Loucy (cell line): ENCODE measurements around the gene SYT7.
"Not testable (repeated sequence)": the region's sequence is repeated elsewhere in the genome, so short reads cannot be mapped to it uniquely, and the experiment has no call there.

Source experiments
- H2AFZ ChIP-seq: fragments of 200-600 bp; sonication (generic); 2 replicates; pipeline ENCODE4 v1.6.0; 2016; ENCODE audit warnings: antibody characterized with exemption, mild to moderate bottlenecking, low read length, moderate library complexity
- H3F3A ChIP-seq: fragments of 200-600 bp; 2 replicates; pipeline ENCODE4 v1.6.0; 2016; ENCODE audit warnings: antibody characterized with exemption, low read depth, mild to moderate bottlenecking
- H3K27me3 ChIP-seq: fragments of 200-600 bp; sonication (generic); 2 replicates; pipeline ENCODE4 v1.6.1; 2014; ENCODE audit warnings: low read length, mild to moderate bottlenecking; ENCODE audit not compliant: insufficient read depth, poor library complexity, severe bottlenecking
- H3K36me3 ChIP-seq: fragments of 200-600 bp; sonication (generic); 2 replicates; pipeline ENCODE4 v1.6.1; 2016; ENCODE audit warnings: low read length; ENCODE audit not compliant: insufficient read depth
- H3K4me1 ChIP-seq: fragments of 200-600 bp; sonication (generic); 2 replicates; pipeline ENCODE4 v1.5.1; 2014; ENCODE audit warnings: low read length, mild to moderate bottlenecking; ENCODE audit not compliant: insufficient read depth, poor library complexity, severe bottlenecking
- H3K4me2 ChIP-seq: fragments of 200-600 bp; sonication (generic); 2 replicates; pipeline ENCODE4 v1.6.0; 2014; ENCODE audit warnings: antibody characterized with exemption, low read length, low read depth, mild to moderate bottlenecking; ENCODE audit not compliant: poor library complexity, severe bottlenecking
- H3K4me3 ChIP-seq: fragments of 200-600 bp; sonication (generic); 2 replicates; pipeline ENCODE4 v1.5.1; 2014; ENCODE audit warnings: low read length, mild to moderate bottlenecking, mixed read lengths; ENCODE audit not compliant: poor library complexity, severe bottlenecking
- H3K79me2 ChIP-seq: fragments of 200-600 bp; sonication (generic); 2 replicates; pipeline ENCODE4 v1.6.1; 2014; ENCODE audit warnings: low read length; ENCODE audit not compliant: insufficient read depth
- H3K9ac ChIP-seq: fragments of 200-600 bp; sonication (generic); 2 replicates; pipeline ENCODE4 v1.6.0; 2014; ENCODE audit warnings: mild to moderate bottlenecking, low read depth, low read length, moderate library complexity; ENCODE audit not compliant: poor library complexity, severe bottlenecking
- H3K9me2 ChIP-seq: fragments of 200-600 bp; sonication (generic); replicated peaks from 2 replicates; pipeline ENCODE4 v1.6.1; 2016; ENCODE audit warnings: low read depth, low read length, mixed read lengths
- H3K9me3 ChIP-seq: fragments of 200-600 bp; sonication (generic); 2 replicates; pipeline ENCODE4 v1.6.1; 2014; ENCODE audit warnings: mild to moderate bottlenecking, antibody characterized with exemption, low read length, low read depth; ENCODE audit not compliant: insufficient read depth
- H4K20me1 ChIP-seq: fragments of 200-600 bp; sonication (generic); 2 replicates; pipeline ENCODE4 v1.6.0; 2014; ENCODE audit warnings: antibody characterized with exemption, low read length, mild to moderate bottlenecking; ENCODE audit not compliant: insufficient read depth, poor library complexity, severe bottlenecking
- EZH2phosphoT487 ChIP-seq: fragments of 200-600 bp; IDR thresholded peaks from 2 replicates; pipeline ENCODE4 v1.6.1; 2018; ENCODE audit warnings: antibody characterized with exemption, mild to moderate bottlenecking, moderate library complexity, borderline replicate concordance
- TF ChIP-seq, protein P1 (sequence below): fragments of 200-600 bp; sonication (generic); conservative IDR thresholded peaks from 2 replicates; pipeline ENCODE4 v1.5.1; 2014; ENCODE audit warnings: mild to moderate bottlenecking, antibody characterized with exemption, low read length

SYT7 gene

DNA sequence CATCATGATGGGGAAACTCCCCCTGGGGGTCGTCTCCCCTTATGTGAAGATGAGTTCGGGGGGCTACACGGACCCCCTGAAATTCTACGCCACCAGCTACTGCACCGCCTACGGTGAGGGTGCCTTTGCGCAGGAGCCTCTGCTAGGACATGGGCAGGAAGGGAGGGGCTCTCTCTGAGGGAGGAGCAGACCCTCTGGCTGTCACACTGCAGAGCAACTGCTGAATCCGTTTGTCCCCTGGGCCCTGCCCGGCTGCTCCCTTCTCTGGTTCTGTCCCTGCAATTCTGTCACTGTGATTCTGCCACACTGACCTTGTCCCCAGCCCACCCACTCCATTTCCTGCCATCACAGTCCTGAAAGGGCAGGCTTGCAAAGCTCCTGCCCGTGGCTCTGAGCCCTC lies 99.1 kb downstream of the SYT7 start:
- no peak overlapping the region for H2AFZ ChIP-seq
- no peak overlapping the region for H3K4me2 ChIP-seq
- H3K9me3 ChIP-seq = no peaks in the 10 kb centered on the region
- H3K4me3 ChIP-seq = no peak overlapping the region
- H3F3A ChIP-seq = no peaks in the 10 kb centered on the region
- H3K9ac ChIP-seq = no peak overlapping the region
- no peaks in the 10 kb centered on the region for H3K79me2 ChIP-seq
- no peaks in the 10 kb centered on the region for H3K9me2 ChIP-seq
- no peak for TF ChIP-seq EZH2phosphoT487
- TF ChIP-seq, protein P1, sequence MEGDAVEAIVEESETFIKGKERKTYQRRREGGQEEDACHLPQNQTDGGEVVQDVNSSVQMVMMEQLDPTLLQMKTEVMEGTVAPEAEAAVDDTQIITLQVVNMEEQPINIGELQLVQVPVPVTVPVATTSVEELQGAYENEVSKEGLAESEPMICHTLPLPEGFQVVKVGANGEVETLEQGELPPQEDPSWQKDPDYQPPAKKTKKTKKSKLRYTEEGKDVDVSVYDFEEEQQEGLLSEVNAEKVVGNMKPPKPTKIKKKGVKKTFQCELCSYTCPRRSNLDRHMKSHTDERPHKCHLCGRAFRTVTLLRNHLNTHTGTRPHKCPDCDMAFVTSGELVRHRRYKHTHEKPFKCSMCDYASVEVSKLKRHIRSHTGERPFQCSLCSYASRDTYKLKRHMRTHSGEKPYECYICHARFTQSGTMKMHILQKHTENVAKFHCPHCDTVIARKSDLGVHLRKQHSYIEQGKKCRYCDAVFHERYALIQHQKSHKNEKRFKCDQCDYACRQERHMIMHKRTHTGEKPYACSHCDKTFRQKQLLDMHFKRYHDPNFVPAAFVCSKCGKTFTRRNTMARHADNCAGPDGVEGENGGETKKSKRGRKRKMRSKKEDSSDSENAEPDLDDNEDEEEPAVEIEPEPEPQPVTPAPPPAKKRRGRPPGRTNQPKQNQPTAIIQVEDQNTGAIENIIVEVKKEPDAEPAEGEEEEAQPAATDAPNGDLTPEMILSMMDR = no peak
- no peaks in the 10 kb centered on the region for H3K27me3 ChIP-seq
- H4K20me1 ChIP-seq = no peaks in the 10 kb centered on the region
- H3K36me3 ChIP-seq = no peaks in the 10 kb centered on the region
- H3K4me1 ChIP-seq = no peaks in the 10 kb centered on the region

DNA sequence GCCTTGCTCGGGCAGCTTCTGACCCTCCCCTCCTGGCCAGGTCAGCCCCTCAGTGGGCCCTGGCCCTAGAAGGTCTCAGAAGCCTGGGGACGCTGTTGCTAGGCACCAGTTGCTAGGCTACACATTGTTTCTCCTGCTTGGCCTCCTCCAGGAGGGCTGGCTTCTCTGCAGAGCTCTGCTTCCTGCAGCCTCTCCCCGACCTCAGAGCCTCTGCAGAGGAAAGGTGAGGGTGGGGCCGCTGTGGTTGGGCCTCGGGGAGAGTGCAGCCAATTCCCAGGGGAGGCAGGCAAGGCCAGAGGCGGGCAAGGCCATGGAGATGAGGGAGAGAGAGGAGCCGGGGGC lies 99.9 kb downstream of the SYT7 start:
- Histone ChIP-seq H3K4me3 (no peak overlapping the region), H3K36me3 (no peaks in the 10 kb centered on the region), H3K9ac (no peak overlapping the region), H3K4me2 (no peak overlapping the region), H3K79me2 (no peaks in the 10 kb centered on the region), H3F3A (no peaks in the 10 kb centered on the region), H3K27me3 (no peaks in the 10 kb centered on the region), H3K9me2 (no peaks in the 10 kb centered on the region), H4K20me1 (no peaks in the 10 kb centered on the region), H3K9me3 (no peaks in the 10 kb centered on the region), H3K4me1 (no peaks in the 10 kb centered on the region), H2AFZ (no peak overlapping the region)
- TF ChIP-seq EZH2phosphoT487 = no peak
- TF ChIP-seq, protein P1 = no peak

DNA sequence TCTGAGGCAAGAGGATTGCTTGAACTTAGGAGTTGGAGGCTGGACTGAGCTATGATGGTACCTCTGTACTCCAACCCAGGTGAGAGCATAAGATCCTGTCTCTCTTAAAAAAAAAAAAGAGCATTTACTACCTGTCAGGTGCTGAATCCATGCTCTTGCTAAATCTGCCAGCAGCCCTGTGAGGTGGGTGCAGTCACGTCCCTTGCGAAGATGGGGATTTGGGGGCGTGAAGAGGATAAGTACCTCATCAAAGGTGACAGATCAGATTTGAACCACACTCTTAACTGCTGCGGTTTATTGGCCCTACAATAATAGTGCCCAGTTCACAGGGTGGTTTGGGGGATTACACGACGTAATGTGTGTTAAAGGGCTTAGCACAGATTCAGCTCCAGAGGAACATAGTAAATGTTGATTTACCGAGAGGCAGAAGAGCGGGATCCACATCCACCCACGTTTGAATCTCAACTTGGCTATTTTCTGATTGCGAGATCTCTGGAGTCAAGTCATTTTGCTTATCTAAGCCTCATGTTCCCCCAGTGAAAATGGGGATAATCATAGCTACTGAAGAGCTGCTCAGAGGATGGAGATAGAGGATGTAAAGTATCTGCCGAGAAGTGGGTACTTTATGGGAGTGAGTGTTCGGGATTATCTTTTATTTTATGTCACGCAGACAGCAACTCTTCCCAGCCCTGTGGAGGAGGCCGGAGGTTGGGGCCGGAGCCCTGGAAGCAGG lies 100.4 kb downstream of the SYT7 start:
- Histone ChIP-seq H3F3A (no peaks in the 10 kb centered on the region), H3K4me2 (no peak overlapping the region), H2AFZ (no peak overlapping the region), H3K36me3 (no peaks in the 10 kb centered on the region), H3K79me2 (no peaks in the 10 kb centered on the region), H3K4me3 (no peak overlapping the region), H3K9me2 (no peaks in the 10 kb centered on the region), H3K9me3 (no peaks in the 10 kb centered on the region), H3K27me3 (no peaks in the 10 kb centered on the region), H4K20me1 (no peaks in the 10 kb centered on the region), H3K9ac (no peak overlapping the region), H3K4me1 (no peaks in the 10 kb centered on the region)
- TF ChIP-seq, protein P1 = no peak
- no peak for TF ChIP-seq EZH2phosphoT487

DNA sequence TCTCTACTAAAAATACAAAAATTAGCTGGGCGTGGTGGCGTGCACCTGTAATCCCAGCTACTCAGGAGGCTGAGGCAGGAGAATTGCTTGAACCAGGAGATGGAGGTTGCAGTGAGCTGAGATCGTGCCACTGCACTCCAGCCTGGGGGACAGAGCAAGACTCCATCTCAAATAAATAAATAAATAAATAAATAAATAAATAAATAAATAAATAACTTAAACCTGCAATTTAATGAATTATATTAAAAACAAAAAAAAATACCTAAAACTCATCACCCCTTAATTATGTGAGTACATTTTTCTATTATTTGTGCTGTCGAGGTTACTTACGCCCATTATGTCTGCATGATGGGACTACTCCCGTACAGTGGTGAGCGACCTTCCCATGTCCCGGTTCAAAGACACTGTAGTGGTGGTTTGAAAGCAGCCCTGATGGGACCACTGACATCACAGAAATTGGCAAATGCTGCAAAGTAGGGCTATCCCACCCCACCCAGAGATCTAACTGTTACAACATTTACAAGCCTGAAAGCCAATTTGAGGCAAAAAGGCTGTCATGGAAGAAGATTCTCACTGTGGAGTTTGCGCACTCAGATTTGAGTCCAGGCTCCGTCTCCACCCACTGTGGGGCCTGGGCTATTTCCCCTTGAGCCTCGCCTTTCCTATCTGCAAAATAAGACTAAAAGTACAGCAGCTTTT lies 101.4 kb downstream of the SYT7 start:
- H3F3A ChIP-seq, H3K79me2 ChIP-seq, H3K4me1 ChIP-seq, H3K4me3 ChIP-seq, H3K4me2 ChIP-seq, H3K9ac ChIP-seq, H3K27me3 ChIP-seq, H4K20me1 ChIP-seq, H2AFZ ChIP-seq, H3K9me3 ChIP-seq, H3K9me2 ChIP-seq, H3K36me3 ChIP-seq: not testable (repeated sequence)
